IPS-18c (cell line): ENCODE measurements around the gene ST3GAL4.

Experiments
- H3K4me3 ChIP-seq: 2 replicates; pipeline ENCODE4 v1.7.0; 2013; ENCODE audit warnings: low read depth, mild to moderate bottlenecking, low read length, moderate library complexity; ENCODE audit not compliant: insufficient read depth
- H3K9me3 ChIP-seq: one replicate; pipeline ENCODE4 v1.6.1; 2013; ENCODE audit warnings: mild to moderate bottlenecking, low read length, moderate library complexity; ENCODE audit not compliant: control insufficient read depth, insufficient read depth

The ST3GAL4 gene

GRCh38 chr11:126406368-126406767, 50.9 kb downstream of the ST3GAL4 start:
- Histone ChIP-seq H3K9me3 (no peaks in the 10 kb centered on the region), H3K4me3 (no peak overlapping the region)

- Histone ChIP-seq H3K4me3 (no peak overlapping the region), H3K9me3 (no peaks in the 10 kb centered on the region)
Measured at GRCh38 chr11:126407101-126407521, 51.6 kb downstream of the ST3GAL4 start.

DNA sequence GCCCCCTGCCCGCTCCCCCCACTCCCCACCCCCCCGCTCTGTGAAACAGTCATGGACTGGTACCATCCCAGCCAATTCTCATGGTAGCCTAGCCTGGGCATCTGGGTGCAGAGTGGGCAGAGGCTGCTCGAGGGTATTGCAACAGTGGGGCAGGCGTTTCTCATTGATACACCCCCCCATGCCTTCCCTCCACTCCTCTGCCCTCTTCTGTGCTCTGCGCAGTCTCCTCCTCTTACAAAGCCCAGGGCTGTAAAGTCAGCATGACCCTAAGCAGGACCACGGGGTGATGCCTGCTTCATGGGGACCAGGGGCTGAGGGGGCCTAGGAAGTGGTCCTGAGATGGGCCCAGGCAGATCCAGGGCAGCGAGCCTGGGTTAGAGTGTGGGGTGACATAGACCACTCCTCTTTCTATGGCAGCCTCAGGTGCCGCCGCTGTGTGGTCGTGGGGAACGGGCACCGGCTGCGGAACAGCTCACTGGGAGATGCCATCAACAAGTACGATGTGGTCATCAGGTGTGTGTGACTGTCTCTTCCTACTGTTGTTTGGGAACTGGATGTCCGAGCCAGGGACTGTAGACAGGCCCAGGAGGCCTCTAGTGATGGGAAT, 52.3 kb downstream of the ST3GAL4 start:
- H3K9me3 ChIP-seq, result no peaks in the 10 kb centered on the region
- H3K4me3 ChIP-seq, result no peak overlapping the region

DNA sequence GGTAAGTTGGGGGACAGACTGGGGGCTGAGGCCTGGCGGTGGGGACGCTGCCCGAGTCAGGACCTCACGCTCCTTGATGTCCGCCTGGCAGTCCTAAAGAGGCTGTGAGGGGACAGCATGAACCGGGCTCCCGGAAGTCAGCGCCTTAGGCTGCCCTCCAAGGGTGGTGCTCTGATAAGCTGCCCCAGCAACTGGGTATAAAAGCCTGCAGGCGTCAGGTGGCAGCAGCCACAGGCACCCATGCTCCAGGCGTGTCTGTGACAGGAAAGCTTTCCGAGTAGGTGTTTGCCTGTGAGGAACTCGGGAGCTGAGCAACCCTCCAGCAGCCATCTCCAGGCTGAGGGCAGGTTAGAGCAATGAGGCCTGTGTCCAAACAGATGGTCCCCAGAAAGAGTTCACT, 53.0 kb downstream of the ST3GAL4 start:
- H3K9me3 ChIP-seq, result no peaks in the 10 kb centered on the region
- no peak overlapping the region for H3K4me3 ChIP-seq

- Histone ChIP-seq H3K4me3 (no peak overlapping the region), H3K9me3 (no peaks in the 10 kb centered on the region)
Measured at GRCh38 chr11:126408901-126409619, 53.6 kb downstream of the ST3GAL4 start.

DNA sequence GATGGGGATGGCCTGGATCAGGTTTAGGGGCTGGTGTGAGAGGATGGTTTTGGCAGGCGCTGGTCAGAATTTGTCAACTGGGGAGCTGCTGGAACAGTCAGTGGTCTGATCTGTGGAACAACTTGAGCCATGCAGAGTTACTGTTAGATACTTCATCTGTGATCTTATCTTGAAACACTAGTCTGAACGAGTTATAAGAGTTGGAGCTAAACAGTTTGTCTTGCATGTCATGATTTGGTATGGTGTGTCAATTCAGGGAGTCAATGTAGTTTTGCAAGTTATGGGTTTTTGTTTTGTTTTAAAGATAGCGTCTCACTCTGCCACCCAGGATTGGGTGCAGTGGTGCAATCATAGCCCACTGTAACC, 54.1 kb downstream of the ST3GAL4 start:
- no peaks in the 10 kb centered on the region for H3K9me3 ChIP-seq
- no peak overlapping the region for H3K4me3 ChIP-seq

GRCh38 chr11:126410649-126411048, 55.2 kb downstream of the ST3GAL4 start:
- Histone ChIP-seq H3K9me3 (no peaks in the 10 kb centered on the region), H3K4me3 (no peak overlapping the region)

DNA sequence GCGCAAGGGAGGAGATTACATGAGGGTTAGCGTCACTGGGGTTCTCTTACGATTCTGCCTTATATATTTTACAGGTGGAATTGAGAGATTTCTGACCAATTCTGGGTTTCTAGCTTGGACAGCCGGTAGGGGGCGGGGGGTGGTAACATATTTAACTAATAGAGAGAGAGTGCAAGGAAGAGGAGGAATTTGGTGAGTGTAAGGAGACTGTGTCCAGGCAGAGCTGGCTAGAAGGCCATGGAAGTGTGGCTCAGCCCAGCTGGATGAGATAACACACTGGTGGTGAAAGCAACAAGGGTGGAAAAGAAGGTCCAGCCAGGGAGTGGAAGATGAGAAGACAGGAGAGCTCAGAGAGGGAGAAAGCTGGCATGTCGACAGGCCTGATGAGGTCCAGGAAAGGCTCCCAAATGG, 56.5 kb downstream of the ST3GAL4 start:
- Histone ChIP-seq H3K9me3 (no peaks in the 10 kb centered on the region), H3K4me3 (no peak overlapping the region)

GRCh38 chr11:126413426-126413825, 57.9 kb downstream of the ST3GAL4 start:
- H3K4me3 ChIP-seq, result no peak overlapping the region
- H3K9me3 ChIP-seq, result no peaks in the 10 kb centered on the region

DNA sequence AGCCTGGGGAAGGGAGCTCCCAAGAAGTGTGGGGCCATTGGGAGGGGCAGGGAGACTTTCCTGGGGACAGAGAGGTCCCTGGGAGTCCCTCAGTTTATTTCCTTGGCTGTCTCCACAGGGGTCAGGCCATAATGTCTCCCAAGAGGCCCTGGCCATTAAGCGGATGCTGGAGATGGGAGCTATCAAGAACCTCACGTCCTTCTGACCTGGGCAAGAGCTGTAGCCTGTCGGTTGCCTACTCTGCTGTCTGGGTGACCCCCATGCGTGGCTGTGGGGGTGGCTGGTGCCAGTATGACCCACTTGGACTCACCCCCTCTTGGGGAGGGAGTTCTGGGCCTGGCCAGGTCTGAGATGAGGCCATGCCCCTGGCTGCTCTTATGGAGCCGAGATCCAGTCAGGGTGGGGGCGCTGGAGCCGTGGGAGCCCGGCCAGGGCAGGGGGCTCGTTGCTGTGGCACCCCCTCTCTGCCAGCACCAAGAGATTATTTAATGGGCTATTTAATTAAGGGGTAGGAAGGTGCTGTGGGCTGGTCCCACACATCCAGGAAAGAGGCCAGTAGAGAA, 58.4 kb downstream of the ST3GAL4 start:
- no peak overlapping the region for H3K4me3 ChIP-seq
- no peaks in the 10 kb centered on the region for H3K9me3 ChIP-seq

- Histone ChIP-seq H3K9me3 (no peaks in the 10 kb centered on the region), H3K4me3 (no peak overlapping the region)
Measured at GRCh38 chr11:126414615-126415014, 59.1 kb downstream of the ST3GAL4 start.

- Histone ChIP-seq H3K9me3 (no peaks in the 10 kb centered on the region), H3K4me3 (no peak overlapping the region)
Measured at GRCh38 chr11:126415128-126415527, 59.6 kb downstream of the ST3GAL4 start.

GRCh38 chr11:126415669-126416420, 60.4 kb downstream of the ST3GAL4 start:
- H3K9me3 ChIP-seq, result no peaks in the 10 kb centered on the region
- no peak overlapping the region for H3K4me3 ChIP-seq

GRCh38 chr11:126416542-126417090, 61.1 kb downstream of the ST3GAL4 start:
- H3K4me3 ChIP-seq, result no peak overlapping the region

DNA sequence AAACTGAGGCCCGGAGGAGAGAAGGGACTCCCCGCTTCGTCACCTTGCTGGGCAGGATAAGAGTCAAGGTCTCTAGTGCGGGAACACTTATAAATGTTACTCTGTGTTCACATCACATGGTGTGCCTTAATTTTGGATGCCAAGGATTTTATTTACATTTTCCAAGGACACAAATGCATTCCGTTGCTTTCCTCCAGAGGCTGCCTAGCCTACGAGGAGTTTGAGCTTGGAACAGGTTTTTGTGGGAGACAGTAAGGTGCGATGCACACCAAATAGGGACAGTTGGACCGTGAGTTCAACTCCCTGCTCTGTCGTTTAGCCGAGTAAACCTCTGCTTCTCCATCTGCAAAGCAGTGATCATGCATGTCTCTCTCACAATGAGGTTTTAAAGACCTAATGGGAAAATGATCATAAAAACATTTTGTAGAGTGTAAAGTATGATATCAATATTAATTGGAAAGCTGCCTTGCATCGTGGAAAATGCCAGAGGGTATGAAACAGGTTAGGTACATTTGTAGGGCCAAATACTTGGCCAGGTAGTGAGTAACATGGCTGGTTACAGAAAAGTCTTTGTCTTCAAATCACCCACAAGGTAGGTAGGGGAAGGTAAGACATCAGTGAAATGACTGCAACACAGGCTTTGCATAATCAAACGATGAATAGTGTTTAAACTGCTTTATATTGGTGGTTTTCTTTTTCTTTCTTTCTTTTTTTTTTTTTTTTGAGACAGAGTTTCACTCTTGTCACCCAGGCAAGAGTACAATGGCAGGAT, 61.8 kb downstream of the ST3GAL4 start:
- Histone ChIP-seq H3K9me3 (no peaks in the 10 kb centered on the region), H3K4me3 (no peak overlapping the region)

More at GRCh38 chr11:126416542-126417090, 61.1 kb downstream of the ST3GAL4 start:
- H3K9me3 ChIP-seq, result no peaks in the 10 kb centered on the region

DNA sequence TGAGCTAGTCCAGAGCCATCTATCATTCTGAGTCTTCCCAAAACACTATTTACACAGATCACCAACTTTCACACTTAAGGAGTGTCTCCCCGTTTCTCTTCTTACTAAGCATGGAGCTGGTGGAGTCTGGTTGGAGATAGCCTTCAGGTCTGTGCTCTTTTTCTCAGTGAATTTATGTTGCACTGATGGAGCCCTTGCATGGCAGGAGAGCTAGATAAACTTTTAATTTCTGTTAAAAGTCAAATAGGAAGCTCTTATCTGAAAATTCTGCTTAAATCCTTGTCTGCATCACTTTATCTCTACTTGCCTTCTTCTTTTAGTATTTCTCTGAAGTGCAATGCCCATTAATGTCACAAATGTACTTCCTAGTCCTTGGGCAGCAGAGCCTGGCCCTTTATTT, 63.4 kb downstream of the ST3GAL4 start:
- no peak overlapping the region for H3K4me3 ChIP-seq
- no peaks in the 10 kb centered on the region for H3K9me3 ChIP-seq
